IMR-90 (cell line): ENCODE data around the gene ING3. TPM values are rescaled to one million over a fixed set of nuclear protein-coding genes. Genes with fewer than 3 reads are reported as not detected.

Source experiments
- ATAC-seq: fragments of 200-7000 bp; cut with Tn5 transposase; 2 replicates; pipeline ENCODE4 v1.9.1; 2020; ENCODE audit warnings: low read depth, mild to moderate bottlenecking, moderate library complexity
- BruUV-seq: library from RNA; stranded (reverse); fragments of 400-500 nt; replicated peaks from 2 replicates; lab custom pipeline; 2021; lab: Mats Ljungman, UMichigan
- CTCF ChIA-PET: fragments of 300-600 bp; formaldehyde crosslinking; extraction: SDS; loops from one replicate; lab custom pipeline; 2021; ENCODE audit warnings: antibody characterized with exemption; lab: Yijun Ruan, JAX
- POLR2A ChIA-PET: fragments of 300-600 bp; sonication (Branson Sonifier 250); formaldehyde crosslinking; loops from one replicate; lab custom pipeline; 2022; ENCODE audit warnings: antibody characterized with exemption; ENCODE audit not compliant: unreplicated experiment; lab: Charles Lee
- DNase-seq: peaks from one replicate; pipeline ENCODE4 v3.0.0; 2013
- H2AFZ ChIP-seq: replicated peaks from 2 replicates; pipeline ENCODE3; 2013; ENCODE audit warnings: low read length, mild to moderate bottlenecking; ENCODE audit not compliant: poor library complexity
- H2AK5ac ChIP-seq: 2 replicates; pipeline ENCODE4 v1.6.1; 2013; ENCODE audit warnings: low read depth, low read length, inconsistent platforms
- H2AK9ac ChIP-seq: replicated peaks from 2 replicates; pipeline ENCODE3; 2013; ENCODE audit warnings: mild to moderate bottlenecking, low read depth, low read length, moderate library complexity; ENCODE audit not compliant: poor library complexity
- H2BK120ac ChIP-seq: 2 replicates; pipeline ENCODE4 v1.6.1; 2013; ENCODE audit warnings: low read depth, low read length, inconsistent platforms
- H2BK15ac ChIP-seq: 3 replicates; pipeline ENCODE4 v1.6.1; 2013; ENCODE audit warnings: low read depth, low read length, inconsistent platforms
- H2BK20ac ChIP-seq: 2 replicates; pipeline ENCODE4 v1.6.1; 2013; ENCODE audit warnings: low read depth, mild to moderate bottlenecking, inconsistent platforms, low read length, moderate library complexity
- H2BK5ac ChIP-seq: 2 replicates; pipeline ENCODE4 v1.6.1; 2013; ENCODE audit warnings: mild to moderate bottlenecking, low read depth, low read length, inconsistent platforms; ENCODE audit not compliant: poor library complexity, severe bottlenecking
- H3K14ac ChIP-seq: replicated peaks from 2 replicates; pipeline ENCODE4 v1.6.1; 2013; ENCODE audit warnings: low read depth, low read length, inconsistent platforms
- H3K18ac ChIP-seq: 2 replicates; pipeline ENCODE4 v1.6.1; 2013; ENCODE audit warnings: low read depth, low read length, control low read depth
- H3K23ac ChIP-seq: 2 replicates; pipeline ENCODE4 v1.6.1; 2013; ENCODE audit warnings: low read depth, low read length, inconsistent platforms
- H3K27ac ChIP-seq: 2 replicates; pipeline ENCODE4 v1.5.1; 2013; ENCODE audit warnings: mild to moderate bottlenecking, control low read depth, low read length; ENCODE audit not compliant: insufficient read depth
- H3K27me3 ChIP-seq: 2 replicates; pipeline ENCODE4 v1.6.1; 2013; ENCODE audit warnings: low read length; ENCODE audit not compliant: control insufficient read depth, insufficient read depth
- H3K36me3 ChIP-seq: 2 replicates; pipeline ENCODE4 v1.6.1; 2013; ENCODE audit warnings: low read length, mixed read lengths; ENCODE audit not compliant: control insufficient read depth, insufficient read depth
- H3K4ac ChIP-seq: 2 replicates; pipeline ENCODE4 v1.6.1; 2013; ENCODE audit warnings: low read depth, low read length, inconsistent platforms
- H3K4me1 ChIP-seq: 2 replicates; pipeline ENCODE4 v1.6.1; 2013; ENCODE audit warnings: low read length, mixed read lengths; ENCODE audit not compliant: control insufficient read depth, insufficient read depth
- H3K4me2 ChIP-seq: 2 replicates; pipeline ENCODE4 v1.6.1; 2013; ENCODE audit warnings: low read depth, mild to moderate bottlenecking, control low read depth, low read length, moderate library complexity
- H3K4me3 ChIP-seq: 2 replicates; pipeline ENCODE4 v1.5.1; 2013; ENCODE audit warnings: low read depth, mild to moderate bottlenecking, control low read depth, low read length, moderate library complexity; ENCODE audit not compliant: insufficient read depth
- H3K56ac ChIP-seq: 2 replicates; pipeline ENCODE4 v1.6.1; 2013; ENCODE audit warnings: low read length, inconsistent platforms; ENCODE audit not compliant: insufficient read depth; ENCODE audit errors: extremely low read depth
- H3K79me1 ChIP-seq, 2 experiments: 2 replicates each; pipeline ENCODE4 v1.6.1; 2013; ENCODE audit warnings: low read length in 2 of 2, inconsistent platforms in 1 of 2, low read depth in 1 of 2
- H3K9ac ChIP-seq: 2 replicates; pipeline ENCODE4 v1.6.1; 2013; ENCODE audit warnings: low read depth, low read length, control low read depth
- H3K9me1 ChIP-seq: 2 replicates; pipeline ENCODE4 v1.6.1; 2013; ENCODE audit warnings: low read length, inconsistent platforms; ENCODE audit not compliant: insufficient read depth
- H3K9me3 ChIP-seq: 2 replicates; pipeline ENCODE4 v1.6.1; 2013; ENCODE audit warnings: low read length; ENCODE audit not compliant: control insufficient read depth, insufficient read depth
- H4K20me1 ChIP-seq: 2 replicates; pipeline ENCODE4 v1.6.1; 2013; ENCODE audit warnings: low read length, inconsistent platforms; ENCODE audit not compliant: insufficient read depth
- H4K5ac ChIP-seq: 2 replicates; pipeline ENCODE4 v1.6.1; 2013; ENCODE audit warnings: mild to moderate bottlenecking, low read depth, low read length, control low read depth
- H4K8ac ChIP-seq, 2 experiments: 2 replicates each; pipeline ENCODE4 v1.6.1; 2013; ENCODE audit warnings: low read depth in 2 of 2, low read length in 2 of 2, control low read depth in 1 of 2, inconsistent platforms in 1 of 2
- H4K91ac ChIP-seq: 2 replicates; pipeline ENCODE4 v1.6.1; 2013; ENCODE audit warnings: low read depth, low read length, inconsistent platforms; ENCODE audit not compliant: insufficient read depth
- BHLHE40 ChIP-seq: fragments of 150-350 bp; IDR thresholded peaks from 2 replicates; pipeline ENCODE4 v1.6.1; 2016; ENCODE audit warnings: mild to moderate bottlenecking, low read depth, low read length
- CEBPB ChIP-seq: IDR thresholded peaks from 2 replicates; pipeline ENCODE4 v1.6.1; 2012; ENCODE audit warnings: low read depth, low read length, improper control_type of control experiment
- CHD1 ChIP-seq: IDR thresholded peaks from 2 replicates; pipeline ENCODE4 v1.6.1; 2012; ENCODE audit warnings: low read depth, low read length, improper control_type of control experiment
- MAZ ChIP-seq: IDR thresholded peaks from 2 replicates; pipeline ENCODE4 v1.6.1; 2012; ENCODE audit warnings: low read depth, mild to moderate bottlenecking, low read length, improper control_type of control experiment, moderate library complexity, borderline replicate concordance
- MXI1 ChIP-seq: IDR thresholded peaks from 2 replicates; pipeline ENCODE4 v1.6.1; 2012; ENCODE audit warnings: low read depth, mild to moderate bottlenecking, low read length, moderate library complexity, borderline replicate concordance
- NFE2L2 ChIP-seq: fragments of 150-350 bp; IDR thresholded peaks from 2 replicates; pipeline ENCODE4 v1.6.1; 2016; ENCODE audit warnings: low read depth, mild to moderate bottlenecking, low read length
- POLR2A ChIP-seq: IDR thresholded peaks from 2 replicates; pipeline ENCODE4 v1.6.1; 2012; ENCODE audit warnings: mild to moderate bottlenecking, low read depth, low read length
- RAD21 ChIP-seq: IDR thresholded peaks from 2 replicates; pipeline ENCODE4 v1.6.1; 2012; ENCODE audit warnings: low read length, improper control_type of control experiment
- RCOR1 ChIP-seq: IDR thresholded peaks from 2 replicates; pipeline ENCODE4 v1.6.1; 2012; ENCODE audit warnings: mild to moderate bottlenecking, low read length, improper control_type of control experiment; ENCODE audit not compliant: insufficient replicate concordance
- RFX5 ChIP-seq: IDR thresholded peaks from 2 replicates; pipeline ENCODE4 v1.8.0; 2012; ENCODE audit warnings: low read depth, mild to moderate bottlenecking, low read length, moderate library complexity
- SMC3 ChIP-seq: fragments of 150-350 bp; IDR thresholded peaks from 2 replicates; pipeline ENCODE4 v1.6.1; 2016; ENCODE audit warnings: low read depth, mild to moderate bottlenecking, antibody characterized with exemption, low read length, moderate library complexity
- WGBS, 2 experiments: methylation state at CpG; one replicate each; pipeline versions ENCODE4 v1.1.5 to v1.1.7; 2013; ENCODE audit warnings: missing lambda C conversion rate in 2 of 2; ENCODE audit not compliant: insufficient read length in 1 of 2; ENCODE audit errors: extremely low coverage in 2 of 2; 5-methylcytosine and 5-hydroxymethylcytosine counted together
- dilution Hi-C: fragments of 300-500 bp; cut with HindIII; formaldehyde crosslinking; loops from one replicate; pipeline ENCODE4 v1.14.3; 2018; ENCODE audit warnings: low sequenced_read_pairs; ENCODE audit not compliant: unreplicated experiment
- in situ Hi-C: fragments of 300-500 bp; cut with MboI; formaldehyde crosslinking; loops from 3 replicates; pipeline ENCODE4 v1.14.3; 2019; ENCODE audit warnings: low sequenced_read_pairs, inconsistent platforms, mixed read lengths
- intact Hi-C: fragments of 100-400 bp; cut with micrococcal nuclease; formaldehyde crosslinking; loops from 2 replicates; pipeline ENCODE4 v1.10.0; 2022
- polyA plus RNA-seq, 3 experiments: library from polyadenylated mRNA; depleted of rRNA; stranded (reverse); fragments of >200 nt; gene quantifications; 2 replicates each; pipeline ENCODE4 v1.2.3, GENCODE V29; 2012; ENCODE audit warnings: low replicate concordance in 1 of 3
- total RNA-seq: library from RNA; depleted of rRNA; stranded (reverse); fragments of >200 nt; gene quantifications from 2 replicates; pipeline ENCODE4 v1.2.3, GENCODE V29; 2012
- TF ChIP-seq, protein P1 (sequence below): fragments of 150-350 bp; IDR thresholded peaks from 2 replicates; pipeline ENCODE4 v1.6.1; 2016; ENCODE audit warnings: low read depth, mild to moderate bottlenecking, low read length, moderate library complexity, borderline replicate concordance
- TF ChIP-seq, protein P2 (sequence below): fragments of 150-350 bp; IDR thresholded peaks from 2 replicates; pipeline ENCODE4 v1.6.1; 2017; ENCODE audit warnings: mild to moderate bottlenecking, antibody characterized with exemption, low read length, low read depth
- TF ChIP-seq, protein P3 (sequence below): conservative IDR thresholded peaks from 2 replicates; pipeline ENCODE4 v1.5.1; 2012; ENCODE audit warnings: mild to moderate bottlenecking, low read depth, low read length, improper control_type of control experiment

The ING3 gene
- total and polyA plus RNA-seq, 2 of the 4 experiments (the other 2 are of a cell fraction), result 7.2 to 11.3 TPM

DNA sequence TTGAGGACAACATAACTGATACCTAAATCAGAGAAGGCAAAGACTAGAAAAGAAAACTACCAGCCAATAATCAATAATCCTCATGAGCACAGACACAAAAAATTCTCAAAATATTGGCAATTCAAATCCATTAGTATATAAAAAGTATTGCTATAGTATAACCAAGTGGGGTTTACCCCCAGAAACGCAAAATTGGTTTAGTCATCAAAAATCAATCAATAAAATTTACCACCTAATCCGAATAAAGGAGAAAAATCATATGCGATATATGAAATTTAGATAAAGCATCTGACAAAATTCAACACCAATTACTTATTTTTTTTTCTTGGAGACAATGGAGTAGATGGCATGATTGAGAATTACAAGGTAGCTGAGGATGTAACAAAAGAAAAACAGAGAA is 11.2 kb upstream of the ING3 start:
- dilution Hi-C loops, result no loop called here
- H2AK9ac ChIP-seq, result no peak overlapping the region
- in situ Hi-C loops, result no loop called here
- no peak overlapping the region for H2BK5ac ChIP-seq
- no peak overlapping the region for H2AK5ac ChIP-seq
- H3K27ac ChIP-seq, result no peak overlapping the region
- ChIA-PET POLR2A (no interaction called here), CTCF (no interaction called here)
- H3K4me3 ChIP-seq, result no peak overlapping the region
- H4K8ac ChIP-seq, result no peak overlapping the region
- no peak overlapping the region for H4K5ac ChIP-seq
- H3K18ac ChIP-seq, result no peak overlapping the region
- no peaks in the 10 kb centered on the region for H4K20me1 ChIP-seq
- DNase-seq (no peak), ATAC-seq (no peak)
- H3K9ac ChIP-seq, result no peak overlapping the region
- no TSS peak for BruUV-seq
- no peak overlapping the region for H2BK20ac ChIP-seq
- no peaks in the 10 kb centered on the region for H3K4me1 ChIP-seq
- no peak overlapping the region for H2AFZ ChIP-seq
- no peaks in the 10 kb centered on the region for H3K9me3 ChIP-seq
- H2BK15ac ChIP-seq, result no peak overlapping the region
- H2BK120ac ChIP-seq, result no peak overlapping the region
- H3K9me1 ChIP-seq, result no peaks in the 10 kb centered on the region
- H3K14ac ChIP-seq, result no peak overlapping the region
- H4K91ac ChIP-seq, result no peak overlapping the region
- WGBS, 2 experiments, result no CpG with 5 or more reads among the region's 3 CpGs
- TF ChIP-seq CEBPB (no peak), RAD21 (no peak), BHLHE40 (no peak), SMC3 (no peak), RFX5 (no peak), RCOR1 (no peak), MAZ (no peak), POLR2A (no peak), NFE2L2 (no peak), MXI1 (no peak), CHD1 (no peak)
- TF ChIP-seq, protein P1, sequence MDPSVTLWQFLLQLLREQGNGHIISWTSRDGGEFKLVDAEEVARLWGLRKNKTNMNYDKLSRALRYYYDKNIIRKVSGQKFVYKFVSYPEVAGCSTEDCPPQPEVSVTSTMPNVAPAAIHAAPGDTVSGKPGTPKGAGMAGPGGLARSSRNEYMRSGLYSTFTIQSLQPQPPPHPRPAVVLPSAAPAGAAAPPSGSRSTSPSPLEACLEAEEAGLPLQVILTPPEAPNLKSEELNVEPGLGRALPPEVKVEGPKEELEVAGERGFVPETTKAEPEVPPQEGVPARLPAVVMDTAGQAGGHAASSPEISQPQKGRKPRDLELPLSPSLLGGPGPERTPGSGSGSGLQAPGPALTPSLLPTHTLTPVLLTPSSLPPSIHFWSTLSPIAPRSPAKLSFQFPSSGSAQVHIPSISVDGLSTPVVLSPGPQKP, result no peak
- TF ChIP-seq, protein P2, sequence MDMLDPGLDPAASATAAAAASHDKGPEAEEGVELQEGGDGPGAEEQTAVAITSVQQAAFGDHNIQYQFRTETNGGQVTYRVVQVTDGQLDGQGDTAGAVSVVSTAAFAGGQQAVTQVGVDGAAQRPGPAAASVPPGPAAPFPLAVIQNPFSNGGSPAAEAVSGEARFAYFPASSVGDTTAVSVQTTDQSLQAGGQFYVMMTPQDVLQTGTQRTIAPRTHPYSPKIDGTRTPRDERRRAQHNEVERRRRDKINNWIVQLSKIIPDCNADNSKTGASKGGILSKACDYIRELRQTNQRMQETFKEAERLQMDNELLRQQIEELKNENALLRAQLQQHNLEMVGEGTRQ, result no peak
- TF ChIP-seq, protein P3, sequence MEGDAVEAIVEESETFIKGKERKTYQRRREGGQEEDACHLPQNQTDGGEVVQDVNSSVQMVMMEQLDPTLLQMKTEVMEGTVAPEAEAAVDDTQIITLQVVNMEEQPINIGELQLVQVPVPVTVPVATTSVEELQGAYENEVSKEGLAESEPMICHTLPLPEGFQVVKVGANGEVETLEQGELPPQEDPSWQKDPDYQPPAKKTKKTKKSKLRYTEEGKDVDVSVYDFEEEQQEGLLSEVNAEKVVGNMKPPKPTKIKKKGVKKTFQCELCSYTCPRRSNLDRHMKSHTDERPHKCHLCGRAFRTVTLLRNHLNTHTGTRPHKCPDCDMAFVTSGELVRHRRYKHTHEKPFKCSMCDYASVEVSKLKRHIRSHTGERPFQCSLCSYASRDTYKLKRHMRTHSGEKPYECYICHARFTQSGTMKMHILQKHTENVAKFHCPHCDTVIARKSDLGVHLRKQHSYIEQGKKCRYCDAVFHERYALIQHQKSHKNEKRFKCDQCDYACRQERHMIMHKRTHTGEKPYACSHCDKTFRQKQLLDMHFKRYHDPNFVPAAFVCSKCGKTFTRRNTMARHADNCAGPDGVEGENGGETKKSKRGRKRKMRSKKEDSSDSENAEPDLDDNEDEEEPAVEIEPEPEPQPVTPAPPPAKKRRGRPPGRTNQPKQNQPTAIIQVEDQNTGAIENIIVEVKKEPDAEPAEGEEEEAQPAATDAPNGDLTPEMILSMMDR, result no peak
- H3K79me1 ChIP-seq, result no peaks in the 10 kb centered on the region
- H3K56ac ChIP-seq, result no peak overlapping the region
- H3K36me3 ChIP-seq, result no peaks in the 10 kb centered on the region
- H3K4me2 ChIP-seq, result no peak overlapping the region
- H3K4ac ChIP-seq, result no peak overlapping the region
- intact Hi-C loops, result no loop called here
- no peaks in the 10 kb centered on the region for H3K27me3 ChIP-seq
- H3K23ac ChIP-seq, result no peak overlapping the region
